T-helper 2 cell treated with Interferon-gamma antibody and Interleukin-4, amounts not matched to agents 100 ng/mL and 5 ng/mL, for 36 hours (primary cell): Measurements from ENCODE around the gene CCDC88C. TPM values are rescaled to one million over a fixed set of nuclear protein-coding genes. Genes with fewer than 3 reads are reported as not detected.

Experiments used
- intact Hi-C: fragments of 100-400 bp; cut with micrococcal nuclease; formaldehyde crosslinking; loops from one replicate; pipeline ENCODE4 v1.15.1; 2023
- total RNA-seq: library from RNA; stranded (reverse); gene quantifications from 2 replicates; pipeline ENCODE4 v1.2.3, GENCODE V29; 2022

CCDC88C gene
- total RNA-seq, 1 donor from 2014 or later = 184 TPM

- intact Hi-C loops = loop anchor here (2.0 kb wide), 1 partner anchor 32 kb away; no protein-coding TSS in a partner anchor
Observed at GRCh38 chr14:91254461-91254860, 163.2 kb downstream of the CCDC88C start.

GRCh38 chr14:91253795-91254323 is 163.8 kb downstream of the CCDC88C start:
- intact Hi-C loops = loop anchor here (2.0 kb wide), 1 partner anchor 33 kb away; no protein-coding TSS in a partner anchor

- intact Hi-C loops = loop anchor here (1.0 kb wide), 1 partner anchor 10 kb away; no protein-coding TSS in a partner anchor
Observed at GRCh38 chr14:91252871-91253794, 164.5 kb downstream of the CCDC88C start.

- intact Hi-C loops = loop anchor here (1.0 kb wide), 1 partner anchor 74 kb away; no protein-coding TSS in a partner anchor
Observed at GRCh38 chr14:91250912-91251311, 166.7 kb downstream of the CCDC88C start.

- intact Hi-C loops = loop anchor here (1.0 to 10.0 kb wide), 2 partner anchors 73 to 625 kb away; no protein-coding TSS in a partner anchor
Observed at GRCh38 chr14:91249841-91250616, 167.6 kb downstream of the CCDC88C start.

GRCh38 chr14:91246051-91246852 is 171.4 kb downstream of the CCDC88C start:
- intact Hi-C loops = loop anchor here (2.0 to 10.0 kb wide), 3 partner anchors 51 to 629 kb away; partner anchors contain the start of gene DGLUCY

GRCh38 chr14:91245616-91246015 is 172.0 kb downstream of the CCDC88C start:
- intact Hi-C loops = loop anchor here (2.0 to 10.0 kb wide), 4 partner anchors 51 to 863 kb away; partner anchors contain the start of gene DGLUCY

- intact Hi-C loops = loop anchor here (2.0 to 10.0 kb wide), 2 partner anchors 630 to 862 kb away; no protein-coding TSS in a partner anchor
Observed at GRCh38 chr14:91245029-91245428, 172.6 kb downstream of the CCDC88C start.

- intact Hi-C loops = loop anchor here (2.0 to 10.0 kb wide), 4 partner anchors 73 to 862 kb away; partner anchors contain the start of gene RPS6KA5
Observed at GRCh38 chr14:91244501-91244901, 173.1 kb downstream of the CCDC88C start, which contains the start of gene GPR68. Gene GPR68, minus strand, starts transcription at chr14:91244704. Its CDS starts 9,654 bp downstream, at chr14:91235050.

GRCh38 chr14:91243074-91243471 is 174.5 kb downstream of the CCDC88C start:
- intact Hi-C loops = loop anchor here (1.0 to 10.0 kb wide), 8 partner anchors 9 to 632 kb away; partner anchors contain the start of gene RPS6KA5

GRCh38 chr14:91242635-91243034 is 175.0 kb downstream of the CCDC88C start:
- intact Hi-C loops = loop anchor here (1.0 to 10.0 kb wide), 8 partner anchors 10 to 632 kb away; partner anchors contain the start of gene RPS6KA5

GRCh38 chr14:91241863-91242262 is 175.8 kb downstream of the CCDC88C start:
- intact Hi-C loops = loop anchor here (2.0 to 10.0 kb wide), 4 partner anchors 19 to 633 kb away; partner anchors contain the start of gene RPS6KA5

- intact Hi-C loops = no loop called here
Observed at GRCh38 chr14:91238661-91239060, 179.0 kb downstream of the CCDC88C start.

GRCh38 chr14:91238085-91238484 is 179.5 kb downstream of the CCDC88C start:
- intact Hi-C loops = no loop called here

GRCh38 chr14:91237219-91237618 is 180.4 kb downstream of the CCDC88C start:
- intact Hi-C loops = no loop called here

GRCh38 chr14:91235841-91236240 is 181.8 kb downstream of the CCDC88C start:
- intact Hi-C loops = no loop called here

GRCh38 chr14:91234791-91235114 is 182.9 kb downstream of the CCDC88C start:
- intact Hi-C loops = no loop called here

- intact Hi-C loops = no loop called here
Observed at GRCh38 chr14:91233936-91234790, 183.5 kb downstream of the CCDC88C start.

GRCh38 chr14:91232603-91233002 is 185.0 kb downstream of the CCDC88C start:
- intact Hi-C loops = no loop called here
